DMS53 (cell line): ENCODE results near the gene HCAR2.
"Not testable (repeated sequence)": the region's sequence is repeated elsewhere in the genome, so short reads cannot be mapped to it uniquely, and the experiment has no call there.

Experiments
- DNase-seq: peaks from one replicate; lab custom pipeline; 2025; lab: John Stamatoyannopoulos, UW

HCAR2 gene

GRCh38 chr12:122716658-122717057 is 13.5 kb upstream of the HCAR2 start, which contains the start of gene HCAR3:
Gene HCAR3 (minus strand): TSS chr12:122716811. CDS start chr12:122716737, 74 bp downstream.
- not testable (repeated sequence) for DNase-seq

DNA sequence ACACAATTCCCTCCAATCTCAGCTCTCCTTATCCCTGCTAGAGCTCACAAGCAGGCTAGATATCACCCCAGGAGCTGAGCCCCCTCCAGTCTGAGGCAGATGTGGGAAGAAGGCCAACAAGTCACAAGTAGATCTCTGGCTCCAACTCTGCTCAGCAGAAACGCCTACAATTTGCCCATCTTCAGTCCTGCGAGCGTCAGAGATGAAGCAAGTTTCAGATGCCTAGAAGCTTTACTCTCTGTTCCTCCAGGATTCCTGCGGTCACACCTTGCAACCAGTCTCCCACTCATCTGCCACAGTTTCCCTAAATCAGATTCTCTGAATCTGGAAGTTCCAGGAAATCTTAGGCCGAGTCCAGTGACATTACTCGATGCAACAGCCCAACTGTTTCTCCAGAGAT is 12.1 kb upstream of the HCAR2 start:
- not testable (repeated sequence) for DNase-seq

- DNase-seq = not testable (repeated sequence)
Measured at GRCh38 chr12:122713491-122714188, 10.5 kb upstream of the HCAR2 start.

DNA sequence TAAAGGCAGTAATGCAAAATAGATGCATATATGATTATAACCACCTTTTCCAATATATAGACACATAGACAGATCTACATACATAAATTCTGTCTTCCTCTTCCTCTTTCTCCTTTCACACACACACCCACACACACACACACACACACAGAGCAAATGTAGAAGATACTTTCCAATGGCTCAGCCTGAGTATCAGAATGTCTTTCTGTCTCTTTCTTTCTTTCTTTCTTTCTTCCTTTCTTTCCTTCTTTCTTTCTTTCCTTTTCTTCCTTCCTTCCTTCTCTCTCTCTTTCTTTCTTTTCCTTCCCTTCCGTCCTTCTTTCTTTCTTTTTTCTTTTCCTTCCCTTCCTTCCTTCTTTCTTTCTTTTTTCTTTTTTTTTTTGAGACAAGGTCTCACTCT is 8.1 kb upstream of the HCAR2 start:
- DNase-seq = not testable (repeated sequence)

GRCh38 chr12:122710341-122710740 is 7.2 kb upstream of the HCAR2 start:
- not testable (repeated sequence) for DNase-seq

- DNase-seq = not testable (repeated sequence)
Measured at GRCh38 chr12:122709287-122709686, 6.1 kb upstream of the HCAR2 start.

- not testable (repeated sequence) for DNase-seq
Measured at GRCh38 chr12:122703841-122704240, 684 bp upstream of the HCAR2 start.

DNA sequence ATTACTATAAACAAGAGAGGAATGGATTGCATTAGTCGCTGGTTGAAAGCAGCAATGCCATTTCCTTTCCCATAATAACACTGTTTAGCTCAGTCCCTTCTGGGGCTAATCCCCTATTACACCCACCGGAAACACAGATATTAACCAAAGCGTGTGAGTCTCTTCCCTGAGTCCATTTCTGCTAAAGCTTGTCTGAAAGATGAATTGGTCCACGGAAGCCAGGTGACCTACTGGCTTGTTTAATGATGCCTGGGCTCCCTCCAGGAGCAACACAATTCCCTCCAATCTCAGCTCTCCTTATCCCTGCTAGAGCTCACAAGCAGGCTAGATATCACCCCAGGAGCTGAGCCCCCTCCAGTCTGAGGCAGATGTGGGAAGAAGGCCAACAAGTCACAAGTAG is 1.7 kb downstream of the HCAR2 start:
- not testable (repeated sequence) for DNase-seq

GRCh38 chr12:122700038-122700710 is 3.0 kb downstream of the HCAR2 start:
- DNase-seq = not testable (repeated sequence)

DNA sequence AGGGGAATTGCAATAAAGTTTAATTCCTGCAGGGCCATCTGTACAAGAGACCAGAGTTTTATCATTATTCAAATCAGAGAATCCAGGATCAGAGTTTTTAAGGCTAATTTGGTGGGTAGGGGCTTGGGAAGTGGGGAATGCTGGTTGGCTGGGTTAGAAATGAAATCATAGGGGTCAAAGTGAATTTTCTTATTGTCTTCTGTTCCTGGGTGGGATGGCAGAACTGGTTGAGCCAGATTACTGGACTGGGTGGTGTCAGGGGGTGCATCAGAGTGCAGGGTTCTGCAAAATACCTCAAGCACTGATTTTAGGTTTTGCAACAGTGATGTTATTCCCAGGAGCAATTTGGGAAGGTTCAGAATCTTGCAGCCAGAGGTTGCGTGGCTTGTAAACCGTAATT is 6.2 kb downstream of the HCAR2 start:
- DNase-seq = not testable (repeated sequence)

- no peak for DNase-seq
Measured at GRCh38 chr12:122691566-122691965, 11.6 kb downstream of the HCAR2 start.

DNA sequence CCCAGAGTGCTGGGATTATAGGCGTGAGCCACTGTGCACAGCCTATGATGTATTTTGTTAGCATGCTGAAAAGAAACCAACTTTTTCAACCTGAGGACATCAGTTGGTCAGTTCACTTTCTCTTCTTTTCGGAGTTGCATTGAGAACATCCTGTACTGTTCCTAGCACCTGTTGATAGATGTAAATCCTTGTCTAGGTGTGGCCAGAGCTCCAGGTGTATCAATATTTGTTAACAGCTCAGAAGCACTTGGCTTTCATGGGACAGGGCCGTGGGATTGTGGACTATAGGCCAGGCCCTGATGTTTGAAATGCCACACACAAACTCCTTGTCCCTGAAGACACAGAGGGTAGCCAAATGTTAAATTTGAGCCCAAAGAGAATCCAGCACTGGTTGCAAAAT is 14.9 kb downstream of the HCAR2 start:
- peak; percentile 89 for DNase-seq

DNA sequence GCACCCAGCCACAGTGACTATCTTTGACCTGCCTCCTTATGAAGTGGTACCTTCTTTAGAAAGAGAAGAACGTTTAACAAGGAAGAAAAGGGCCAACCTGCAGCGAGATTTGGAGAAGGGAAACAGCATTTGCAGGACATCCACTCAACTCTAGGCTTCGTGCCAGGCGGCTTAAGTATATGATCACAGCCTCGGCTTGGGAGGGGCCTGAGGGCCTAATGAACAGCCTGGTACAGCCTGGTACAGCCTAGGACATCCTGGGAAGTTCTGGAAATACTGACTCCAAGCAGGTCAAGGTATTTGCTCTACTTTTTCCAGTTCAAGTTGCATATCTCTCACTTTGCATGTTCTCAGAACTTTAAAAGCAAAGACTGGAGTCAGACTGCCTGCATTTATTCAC is 16.1 kb downstream of the HCAR2 start:
- peak; percentile 82 for DNase-seq

DNA sequence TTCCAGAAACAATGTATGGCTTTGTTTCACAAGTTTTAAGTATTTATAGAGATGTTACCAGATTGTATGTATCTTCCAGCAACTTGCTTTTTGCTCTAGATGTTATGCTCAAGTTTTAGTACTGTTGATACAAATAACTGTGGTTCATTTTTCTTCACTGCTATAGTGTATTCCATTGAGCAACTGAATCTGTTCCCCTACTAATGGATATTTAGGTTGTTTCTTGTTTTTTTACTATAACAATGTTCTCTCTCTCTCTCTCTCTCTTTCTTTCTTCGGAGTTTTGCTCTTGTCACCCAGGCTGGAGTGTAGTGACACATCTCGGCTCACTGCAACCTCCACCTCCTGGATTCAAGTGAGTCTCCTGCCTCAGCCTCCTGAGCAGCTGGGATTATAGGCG is 16.6 kb downstream of the HCAR2 start:
- DNase-seq = no peak

DNA sequence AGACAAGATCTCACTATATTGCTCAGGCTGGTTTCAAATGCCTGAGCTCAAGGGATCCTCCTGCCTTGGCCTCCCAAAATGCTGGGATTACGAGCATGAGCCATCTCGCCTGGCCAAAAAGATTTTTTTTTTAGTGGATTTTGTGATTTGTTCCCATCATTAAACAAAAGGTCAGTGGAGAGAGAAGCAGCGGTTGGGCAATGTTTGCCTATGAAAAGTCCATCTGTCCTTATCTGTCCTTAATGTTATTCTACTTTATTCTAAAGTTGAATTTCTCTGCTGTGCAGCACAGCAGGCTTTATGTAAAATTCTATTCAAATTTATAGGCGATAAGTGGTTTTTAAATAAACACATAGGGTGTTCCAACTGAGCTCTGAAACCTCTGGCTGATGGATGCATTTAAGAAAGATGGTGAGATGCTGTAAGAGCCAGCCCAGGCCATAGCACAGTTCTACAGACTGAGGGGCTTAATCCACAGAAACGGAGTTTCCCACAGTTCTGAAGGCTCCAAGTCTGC is 18.8 kb downstream of the HCAR2 start:
- no peak for DNase-seq

DNA sequence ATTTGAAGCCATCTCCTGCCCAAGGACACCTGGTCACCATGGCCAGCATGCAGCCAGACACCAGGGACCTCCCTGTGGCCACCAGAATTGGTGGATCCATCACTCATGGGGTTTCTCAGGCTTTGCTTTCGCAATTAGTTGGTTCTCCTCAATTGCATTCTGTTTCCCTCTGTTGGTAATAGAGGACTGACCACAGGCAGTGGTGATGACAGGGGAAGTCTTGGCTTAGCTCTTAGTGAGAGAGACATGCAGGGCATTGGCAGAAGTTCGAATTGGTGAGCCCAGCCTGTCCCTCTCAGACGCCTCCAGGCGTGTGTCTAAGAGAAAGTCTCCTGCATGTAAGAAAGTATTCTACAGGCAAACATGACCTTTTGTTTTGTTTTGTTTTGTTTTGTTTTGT is 21.3 kb downstream of the HCAR2 start:
- no peak for DNase-seq

GRCh38 chr12:122680989-122681388 is 22.2 kb downstream of the HCAR2 start:
- not testable (repeated sequence) for DNase-seq

- not testable (repeated sequence) for DNase-seq
Measured at GRCh38 chr12:122676781-122677180, 26.4 kb downstream of the HCAR2 start.

DNA sequence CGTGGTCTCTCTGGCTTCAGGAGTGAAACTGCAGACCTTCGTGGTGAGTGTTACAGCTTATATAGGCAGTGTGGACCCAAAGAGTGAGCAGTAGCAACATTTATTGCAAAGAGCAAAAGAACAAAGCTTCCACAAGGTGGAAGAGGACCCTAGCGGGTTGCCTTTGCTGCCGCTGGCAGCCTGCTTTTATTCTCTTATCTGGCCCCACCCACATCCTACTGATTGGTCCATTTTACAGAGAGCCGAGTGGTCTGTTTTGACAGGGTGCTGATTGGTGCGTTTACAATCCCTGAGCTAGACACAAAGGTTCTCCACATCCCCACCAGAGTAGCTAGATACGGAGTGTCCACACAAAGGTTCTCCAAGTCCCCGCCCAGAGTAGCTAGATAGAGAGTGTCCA is 27.1 kb downstream of the HCAR2 start:
- not testable (repeated sequence) for DNase-seq

GRCh38 chr12:122672515-122672914 is 30.6 kb downstream of the HCAR2 start:
- DNase-seq = no peak

- no peak for DNase-seq
Measured at GRCh38 chr12:122669397-122670070, 33.6 kb downstream of the HCAR2 start.

- DNase-seq = no peak
Measured at GRCh38 chr12:122668268-122668667, 34.9 kb downstream of the HCAR2 start.

DNA sequence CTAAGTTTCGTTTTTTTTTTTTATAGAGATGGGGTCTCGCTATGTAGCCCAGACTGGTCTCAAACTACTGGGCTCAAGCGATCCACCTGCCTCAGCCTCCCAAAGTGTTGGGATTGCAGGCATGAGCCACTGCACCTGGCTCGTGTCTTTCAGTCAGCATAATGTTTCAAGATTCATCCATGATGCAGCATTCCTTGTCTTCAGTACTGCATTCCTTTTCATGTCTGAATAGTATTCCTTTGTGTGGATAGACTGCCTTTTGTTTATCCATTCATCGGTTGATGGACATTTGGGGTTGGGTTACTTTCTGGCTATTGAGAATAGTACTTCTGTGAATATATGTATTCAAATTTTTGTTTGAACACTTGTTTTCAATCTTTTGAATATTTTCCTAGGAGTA is 37.4 kb downstream of the HCAR2 start:
- no peak for DNase-seq
